ENCODE results near the gene CFDP1.
"Not testable (repeated sequence)": the region's sequence is repeated elsewhere in the genome, so short reads cannot be mapped to it uniquely, and the experiment has no call there.

The CFDP1 gene

DNA sequence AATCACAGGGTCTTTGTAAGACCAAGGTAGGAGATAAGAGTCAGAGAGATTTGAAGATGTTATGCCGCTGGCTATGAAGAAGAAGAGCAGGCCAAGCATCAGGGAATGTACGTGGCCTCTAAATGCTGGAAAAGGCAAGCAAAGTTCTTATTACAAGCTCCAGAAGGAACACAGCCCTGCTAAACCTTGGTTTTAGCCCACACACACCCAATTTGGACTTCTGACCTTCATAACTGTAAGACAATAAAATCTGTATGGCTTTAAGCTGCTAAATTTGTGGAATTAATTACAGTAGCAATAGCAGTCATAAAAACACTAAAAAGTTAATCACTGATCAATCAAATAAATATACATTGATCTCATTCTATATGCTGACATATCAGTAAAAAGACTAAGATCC, 25.1 kb upstream of the CFDP1 start:
- no peak for DNase-seq (ENCODE audit: low read depth)

DNA sequence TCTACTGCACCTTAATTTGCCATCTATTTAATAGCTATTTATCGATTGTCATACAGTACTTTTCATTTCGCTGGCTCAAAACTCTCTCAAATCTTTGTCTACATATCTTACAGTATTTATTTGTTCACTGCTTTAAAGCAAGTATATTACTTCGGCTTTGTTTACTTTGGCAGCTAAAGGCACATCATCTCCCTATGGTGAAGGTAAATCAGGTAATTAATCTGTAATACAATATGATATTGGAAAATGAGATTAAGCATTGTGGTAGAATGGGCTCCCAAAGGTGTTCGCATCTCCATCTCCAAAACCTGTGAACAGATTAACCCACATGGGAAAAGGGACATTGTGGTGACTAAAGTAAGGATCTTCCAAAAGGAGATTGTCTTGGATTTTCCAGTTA, 24.7 kb upstream of the CFDP1 start:
- no peak for DNase-seq (ENCODE audit: low read depth)

DNA sequence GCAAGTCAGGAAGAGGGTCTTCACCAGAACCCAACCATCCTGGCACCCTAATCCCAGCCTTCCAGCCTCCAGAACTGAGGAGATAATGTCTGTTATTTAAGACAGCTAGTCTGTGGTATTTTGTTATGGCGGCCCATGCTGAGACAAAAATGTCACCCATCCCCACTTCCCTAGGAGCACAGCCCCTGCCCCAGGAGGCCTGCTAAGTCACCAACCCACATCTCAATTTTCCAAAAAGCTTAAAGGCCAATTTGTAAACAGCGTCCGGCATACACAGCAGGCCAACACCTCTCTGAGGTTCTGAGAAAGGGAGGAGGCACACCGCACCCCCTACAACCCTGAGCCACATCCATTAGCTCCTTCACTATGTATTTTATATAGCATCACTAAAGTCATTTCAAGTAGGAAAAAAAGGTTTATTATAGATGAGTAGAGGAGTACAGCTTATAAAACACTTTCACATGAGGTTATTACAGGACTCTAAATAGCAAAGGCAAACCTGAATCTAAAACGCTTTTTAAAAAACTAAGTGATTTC, 24.2 kb upstream of the CFDP1 start:
- no peak for DNase-seq (ENCODE audit: low read depth)

- no peak for DNase-seq (ENCODE audit: low read depth)
Observed at GRCh38 chr16:75456971-75457370, 23.7 kb upstream of the CFDP1 start.

GRCh38 chr16:75456486-75456885, 23.2 kb upstream of the CFDP1 start:
- not testable (repeated sequence) for DNase-seq (ENCODE audit: low read depth)

- DNase-seq (ENCODE audit: low read depth): no peak
Observed at GRCh38 chr16:75455677-75456076, 22.4 kb upstream of the CFDP1 start.

DNA sequence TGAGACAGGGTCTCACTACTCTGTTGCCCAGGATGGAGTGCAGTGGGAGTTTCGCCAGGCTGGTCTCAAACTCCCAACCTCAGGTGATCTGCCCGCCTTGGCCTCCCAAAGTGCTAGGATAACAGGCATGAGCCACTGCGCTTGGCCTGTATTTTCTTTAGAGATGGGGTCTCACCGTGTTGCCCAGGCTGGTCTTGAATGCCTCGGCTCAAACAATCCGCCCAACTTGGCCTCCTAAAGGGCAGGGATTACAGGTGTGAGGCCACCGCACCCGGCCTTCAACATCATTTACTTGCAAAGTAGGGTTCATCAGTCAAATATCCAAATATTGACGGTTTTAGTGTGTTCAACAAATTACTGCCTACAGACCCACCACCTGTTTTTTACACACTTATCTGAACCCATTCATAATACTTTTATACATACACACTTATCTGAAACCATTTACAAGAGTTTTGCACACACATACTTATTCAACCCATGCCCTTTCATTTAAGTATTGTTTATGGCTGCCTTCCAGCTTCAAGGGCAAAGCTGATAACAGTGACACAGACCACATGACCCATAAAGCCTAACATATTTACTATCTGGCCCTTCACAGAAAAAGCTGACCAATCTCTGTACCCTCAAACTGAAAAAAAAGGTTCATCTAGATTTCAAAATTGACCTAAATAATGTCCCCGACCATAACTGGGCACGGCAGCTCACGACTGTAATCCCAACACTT, 19.3 kb upstream of the CFDP1 start:
- DNase-seq (ENCODE audit: low read depth): no peak

GRCh38 chr16:75446416-75446815, 13.1 kb upstream of the CFDP1 start:
- DNase-seq (ENCODE audit: low read depth): no peak

DNA sequence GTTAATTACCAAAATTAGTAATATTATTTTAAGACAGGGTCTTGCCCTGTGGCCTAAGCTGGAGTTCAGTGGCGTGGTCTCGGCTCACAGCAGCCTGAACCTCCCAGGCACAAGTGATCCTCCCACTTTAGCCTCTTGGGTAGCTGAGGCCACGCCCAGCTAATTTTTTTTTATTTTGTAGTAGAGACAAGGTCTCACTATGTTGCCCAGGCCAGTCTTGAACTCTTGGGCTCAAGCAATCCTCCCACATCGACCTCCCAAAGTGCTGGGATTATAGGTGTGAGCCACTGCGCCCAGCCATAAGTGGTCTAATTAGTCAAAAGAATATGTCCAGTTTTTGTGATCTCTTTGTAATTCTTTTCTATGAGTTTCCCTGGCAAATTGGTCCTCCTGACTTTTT, 12.0 kb upstream of the CFDP1 start:
- DNase-seq (ENCODE audit: low read depth): no peak

DNA sequence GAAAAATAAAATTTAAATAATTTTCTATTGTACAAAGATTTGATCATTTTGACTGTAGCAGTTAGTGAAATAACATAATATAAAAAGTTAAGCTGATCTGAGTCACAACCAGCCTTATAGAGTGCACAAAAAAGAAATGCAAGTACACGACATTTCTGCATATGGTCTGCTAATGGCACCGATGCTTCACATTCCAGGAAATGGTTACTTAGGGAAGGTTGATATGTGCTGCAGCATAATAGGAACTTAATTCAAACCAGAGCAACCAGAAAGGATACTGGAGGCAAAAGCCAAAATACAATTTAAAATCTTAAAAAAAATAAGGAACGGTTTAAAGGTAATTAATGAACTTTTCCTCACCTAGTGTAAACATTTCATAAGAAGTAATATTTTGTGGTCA, 10.0 kb upstream of the CFDP1 start:
- no peak for DNase-seq (ENCODE audit: low read depth)

DNA sequence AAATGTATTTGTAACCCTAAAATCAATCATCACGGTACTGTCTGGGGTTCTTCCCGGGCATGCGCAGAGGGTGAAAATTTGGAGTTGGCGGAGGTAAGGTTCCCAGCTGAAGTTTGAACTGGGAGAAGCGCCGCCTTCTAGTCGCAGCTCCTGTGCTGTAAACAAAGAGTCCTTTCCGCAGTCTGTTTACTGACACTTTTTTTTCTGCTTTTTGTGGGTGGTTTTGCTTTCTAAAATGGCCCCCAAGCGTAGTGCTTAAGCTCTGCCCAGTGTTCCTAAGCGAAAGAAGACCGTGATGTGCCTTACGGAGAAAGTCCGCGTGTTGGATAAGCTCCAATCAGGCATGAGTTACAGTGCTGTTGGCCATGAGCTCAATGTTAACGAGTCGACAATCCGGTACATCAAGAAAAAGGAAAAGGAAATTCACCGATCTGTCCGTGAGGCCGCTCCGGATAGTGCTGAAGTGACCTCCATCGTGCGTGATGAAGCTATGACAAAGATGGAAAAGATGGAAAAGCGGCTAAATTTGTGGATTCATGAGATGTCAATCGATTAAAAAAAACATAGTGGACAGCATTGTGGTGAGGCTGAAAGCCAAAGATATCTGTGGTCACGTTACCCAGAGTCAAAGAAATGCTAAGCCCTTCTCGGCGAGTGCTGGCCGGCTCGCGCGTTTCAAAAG, 570 bp upstream of the CFDP1 start:
- DNase-seq (ENCODE audit: low read depth): no peak

GRCh38 chr16:75429621-75430403, 3.5 kb downstream of the CFDP1 start:
- no peak for DNase-seq (ENCODE audit: low read depth)

GRCh38 chr16:75426524-75426923, 6.8 kb downstream of the CFDP1 start:
- not testable (repeated sequence) for DNase-seq (ENCODE audit: low read depth)

- DNase-seq (ENCODE audit: low read depth): not testable (repeated sequence)
Observed at GRCh38 chr16:75424105-75424762, 9.1 kb downstream of the CFDP1 start.

DNA sequence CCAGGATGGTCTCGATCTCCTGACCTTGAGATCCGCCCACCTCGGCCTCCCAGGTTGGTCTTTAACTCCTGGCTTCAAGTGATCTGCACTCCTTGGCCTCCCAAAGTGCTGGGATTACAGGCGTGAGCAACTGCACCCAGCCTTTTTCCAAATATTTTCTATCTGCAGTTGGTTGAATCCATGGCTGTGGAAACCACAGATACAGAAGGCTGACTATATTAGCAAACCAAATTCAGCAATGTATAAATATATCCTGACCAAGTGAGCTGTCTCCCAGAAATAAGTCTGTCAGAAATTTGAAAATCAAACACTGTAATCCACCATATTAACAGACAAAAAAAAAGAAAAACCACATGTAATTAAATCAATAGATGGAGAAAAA, 9.6 kb downstream of the CFDP1 start:
- DNase-seq (ENCODE audit: low read depth): no peak

DNA sequence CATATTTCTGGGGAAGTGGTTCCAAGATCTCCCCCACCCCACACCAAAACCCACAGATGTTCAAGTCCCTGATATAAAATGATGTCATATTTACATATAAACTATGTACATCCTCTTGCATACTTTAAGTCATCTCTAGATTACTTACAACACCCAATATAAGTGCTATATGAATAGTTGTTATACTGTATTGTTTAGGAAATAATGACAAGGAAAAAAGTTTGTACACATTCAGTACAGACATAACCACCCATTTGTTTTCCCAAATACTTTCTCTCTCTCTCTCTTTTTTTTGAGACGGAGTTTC, 11.5 kb downstream of the CFDP1 start:
- DNase-seq (ENCODE audit: low read depth): no peak

DNA sequence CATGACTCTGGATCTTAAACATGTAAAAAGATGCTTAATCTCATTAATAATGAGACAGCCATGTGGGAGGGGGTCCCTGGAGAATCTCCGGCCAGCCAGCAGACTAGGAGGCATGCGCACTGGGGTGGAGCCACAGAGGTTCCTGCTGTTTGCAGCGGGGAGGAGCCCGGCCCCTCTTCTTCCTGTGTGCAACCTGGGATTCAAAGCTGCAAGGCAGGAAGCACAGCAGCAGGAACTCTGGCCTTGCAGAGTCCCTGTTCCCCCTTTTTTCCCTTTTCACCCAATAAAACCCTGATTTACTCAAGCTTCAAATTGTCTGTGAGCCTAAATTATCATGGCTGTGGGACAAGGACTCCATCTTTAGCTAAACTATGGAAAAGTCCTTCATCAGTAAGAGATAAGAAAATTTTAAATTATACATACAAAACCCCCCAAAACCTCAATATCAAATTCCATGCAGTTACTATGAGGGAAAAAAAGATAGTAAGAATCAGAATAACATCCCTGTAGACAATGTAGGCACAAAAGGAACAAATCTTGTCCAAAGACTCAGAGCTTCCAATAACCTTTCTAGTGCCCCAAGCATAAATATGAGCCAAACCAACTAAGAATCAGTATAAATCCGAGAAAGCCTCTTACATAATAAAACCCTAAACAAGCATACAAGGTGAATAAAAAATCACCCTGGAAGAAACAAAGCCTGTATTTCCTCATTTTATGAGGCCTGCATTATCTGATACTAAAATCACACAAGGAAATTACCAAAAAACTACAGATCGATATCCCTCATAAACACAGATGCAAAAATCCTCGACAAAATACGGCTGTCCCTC, 12.1 kb downstream of the CFDP1 start:
- DNase-seq (ENCODE audit: low read depth): no peak

GRCh38 chr16:75416904-75417565, 16.3 kb downstream of the CFDP1 start:
- no peak for DNase-seq (ENCODE audit: low read depth)

GRCh38 chr16:75415169-75415905, 18.0 kb downstream of the CFDP1 start:
- no peak for DNase-seq (ENCODE audit: low read depth)

GRCh38 chr16:75413951-75414350, 19.4 kb downstream of the CFDP1 start:
- no peak for DNase-seq (ENCODE audit: low read depth)

Measured in stimulated activated CD4-positive, alpha-beta T cell treated with anti-CD3 and anti-CD28 coated beads, Interleukin-2, amount 100 ng/mL, for 4 hours (primary cell).